GM21529 (cell line): ENCODE results near the gene ANKRD40CL.

Experiments used
- ATAC-seq: cut with Tn5 transposase; IDR thresholded peaks from one replicate; pipeline ENCODE4 v1.9.1; 2021; ENCODE audit not compliant: unreplicated experiment

The ANKRD40CL gene

GRCh38 chr17:50790618-50791017 lies 23.3 kb upstream of the ANKRD40CL start:
- no peak for ATAC-seq

GRCh38 chr17:50787106-50787505 lies 19.8 kb upstream of the ANKRD40CL start:
- no peak for ATAC-seq

GRCh38 chr17:50785946-50786570 lies 18.7 kb upstream of the ANKRD40CL start:
- no peak for ATAC-seq

GRCh38 chr17:50785126-50785525 lies 17.8 kb upstream of the ANKRD40CL start:
- no peak for ATAC-seq

GRCh38 chr17:50783905-50784304 lies 16.6 kb upstream of the ANKRD40CL start:
- ATAC-seq: no peak

- no peak for ATAC-seq
Measured at GRCh38 chr17:50783193-50783660, 15.9 kb upstream of the ANKRD40CL start.

- ATAC-seq: no peak
Measured at GRCh38 chr17:50781167-50781566, 13.8 kb upstream of the ANKRD40CL start.

- no peak for ATAC-seq
Measured at GRCh38 chr17:50779747-50780353, 12.5 kb upstream of the ANKRD40CL start.

GRCh38 chr17:50778988-50779387 lies 11.7 kb upstream of the ANKRD40CL start:
- no peak for ATAC-seq

- ATAC-seq: no peak
Measured at GRCh38 chr17:50778471-50778870, 11.2 kb upstream of the ANKRD40CL start.

GRCh38 chr17:50775926-50776325 lies 8.6 kb upstream of the ANKRD40CL start:
- no peak for ATAC-seq

- ATAC-seq: no peak
Measured at GRCh38 chr17:50774225-50774803, 7.0 kb upstream of the ANKRD40CL start.

GRCh38 chr17:50771991-50772785 lies 4.9 kb upstream of the ANKRD40CL start:
- ATAC-seq: peak; percentile 97

GRCh38 chr17:50770346-50770745 lies 3.0 kb upstream of the ANKRD40CL start:
- ATAC-seq: no peak

GRCh38 chr17:50769884-50770283 lies 2.6 kb upstream of the ANKRD40CL start:
- no peak for ATAC-seq

- no peak for ATAC-seq
Measured at GRCh38 chr17:50768346-50768761, 1.0 kb upstream of the ANKRD40CL start.

GRCh38 chr17:50767030-50767429 lies 288 bp downstream of the ANKRD40CL start:
- ATAC-seq: no peak

- ATAC-seq: no peak
Measured at GRCh38 chr17:50766222-50767023, 895 bp downstream of the ANKRD40CL start.

- ATAC-seq: peak; percentile 80
Measured at GRCh38 chr17:50765454-50766221, 1.7 kb downstream of the ANKRD40CL start.

GRCh38 chr17:50764734-50765149 lies 2.6 kb downstream of the ANKRD40CL start:
- ATAC-seq: no peak
